Body of pancreas (tissue), 4 donors: ENCODE measurements around the gene CCND2.

Source experiments
- CTCF ChIP-seq, 7 experiments: fragments of 450-650 bp in 4 of 7; fragments of 200-600 bp in 3 of 7; sonication (generic) in 3 of 7; IDR thresholded peaks; one replicate each; pipeline ENCODE4 v1.5.1; 2016 to 2019; ENCODE audit warnings: antibody characterized with exemption in 7 of 7
- POLR2A ChIP-seq, 3 donors: fragments of 450-650 bp; IDR thresholded peaks; one replicate each; pipeline ENCODE4 v1.6.1; 2016; ENCODE audit warnings: antibody characterized with exemption in 3 of 3, mild to moderate bottlenecking in 2 of 3

- no peak for TF ChIP-seq CTCF (IDR thresholded peaks at IDR 0.05)
- no peak for TF ChIP-seq POLR2A (IDR thresholded peaks at IDR 0.05)
These were observed 15.8 kb downstream of the CCND2 start for GRCh38 chr12:4289231-4289878.
